DMS53 treated with DMSO at 0.1 percent for 48 hours (cell line): Measurements from ENCODE around the gene ABCA4.

ENCODE experiments used
- DNase-seq: peaks from one replicate; lab custom pipeline; 2025; ENCODE audit not compliant: unreplicated experiment; lab: John Stamatoyannopoulos, UW

Gene ABCA4

GRCh38 chr1:94084547-94084946 lies 36.4 kb downstream of the ABCA4 start:
- no peak for DNase-seq

DNA sequence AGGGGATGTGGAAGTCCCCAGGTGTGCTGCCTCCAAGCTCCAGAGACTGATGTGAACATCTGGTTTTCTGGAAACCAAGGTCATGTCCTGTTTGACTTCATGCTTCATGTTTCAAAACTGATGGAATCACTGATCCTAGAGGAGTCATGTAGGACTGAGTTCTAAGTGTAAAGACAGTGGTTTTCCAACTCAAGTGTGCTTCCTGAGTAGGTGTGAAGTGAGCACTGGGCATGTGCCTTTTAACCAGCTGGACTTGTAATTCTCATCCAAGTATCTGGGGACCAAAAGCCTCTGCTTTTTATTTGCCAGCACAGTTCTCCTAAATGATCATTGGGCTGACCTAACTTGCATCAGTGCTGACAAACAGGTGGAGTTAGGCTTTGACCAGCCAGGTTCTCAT lies 36.9 kb downstream of the ABCA4 start:
- no peak for DNase-seq

DNA sequence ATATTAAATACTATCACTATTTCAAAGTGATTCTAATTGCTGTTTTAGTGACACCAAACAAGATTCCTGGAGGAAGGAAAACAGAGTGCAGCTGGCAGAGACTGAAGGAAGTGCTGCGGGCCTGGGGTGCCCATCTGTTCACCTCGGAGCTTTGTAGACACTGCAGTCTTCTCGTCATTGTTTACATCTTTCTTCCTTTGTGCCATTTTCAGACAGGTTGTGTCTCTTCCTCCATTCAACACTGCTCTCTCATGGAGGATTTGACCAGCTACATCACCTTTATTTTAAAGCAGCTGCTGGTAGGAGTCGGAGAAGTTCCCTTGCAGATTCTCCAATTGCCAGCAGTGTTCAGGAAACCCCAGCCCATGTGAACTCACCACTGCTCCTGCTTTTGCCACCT lies 37.3 kb downstream of the ABCA4 start:
- peak; percentile 70 for DNase-seq

DNA sequence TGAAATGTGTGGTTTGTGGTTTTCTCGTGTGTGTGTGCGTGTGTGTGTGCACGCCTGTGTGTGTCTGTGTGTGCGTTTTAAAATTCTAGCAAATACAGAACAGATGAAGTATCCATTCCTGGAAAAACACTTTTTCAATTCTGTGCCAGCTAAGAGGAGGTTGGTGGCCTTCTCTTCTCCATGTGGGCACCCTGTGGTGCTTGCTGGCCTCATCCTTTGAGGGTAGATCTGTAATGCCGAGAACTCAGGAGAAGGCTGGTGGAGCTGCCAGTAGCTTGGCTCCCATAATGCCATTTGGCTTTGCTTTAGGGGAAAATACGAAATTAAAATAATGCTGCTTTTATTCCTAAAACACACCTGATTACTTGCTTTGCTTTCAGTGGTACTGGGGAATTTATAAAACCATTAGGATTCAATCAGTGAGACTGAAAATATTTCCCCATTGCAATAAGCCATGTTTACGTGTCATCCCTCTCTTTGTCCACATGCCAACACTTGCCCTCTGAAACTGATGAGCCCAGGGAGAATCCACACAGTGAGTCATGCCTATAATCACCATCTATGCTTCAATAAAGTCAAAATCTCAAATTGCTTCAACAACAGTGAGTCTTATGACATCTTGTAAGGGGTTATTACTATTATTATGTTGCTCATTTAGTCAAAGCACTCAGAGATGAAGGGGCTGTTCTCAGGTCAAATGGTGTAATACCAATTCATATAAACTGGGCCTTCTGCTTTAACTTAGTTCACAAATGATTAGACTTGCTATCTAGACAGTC lies 39.2 kb downstream of the ABCA4 start:
- DNase-seq, result peak; percentile 53

- no peak for DNase-seq
Measured at GRCh38 chr1:94079989-94080388, 41.0 kb downstream of the ABCA4 start.

- DNase-seq, result peak; percentile 98
Measured at GRCh38 chr1:94079080-94079940, 41.6 kb downstream of the ABCA4 start.

- no peak for DNase-seq
Measured at GRCh38 chr1:94072840-94073522, 48.0 kb downstream of the ABCA4 start.

DNA sequence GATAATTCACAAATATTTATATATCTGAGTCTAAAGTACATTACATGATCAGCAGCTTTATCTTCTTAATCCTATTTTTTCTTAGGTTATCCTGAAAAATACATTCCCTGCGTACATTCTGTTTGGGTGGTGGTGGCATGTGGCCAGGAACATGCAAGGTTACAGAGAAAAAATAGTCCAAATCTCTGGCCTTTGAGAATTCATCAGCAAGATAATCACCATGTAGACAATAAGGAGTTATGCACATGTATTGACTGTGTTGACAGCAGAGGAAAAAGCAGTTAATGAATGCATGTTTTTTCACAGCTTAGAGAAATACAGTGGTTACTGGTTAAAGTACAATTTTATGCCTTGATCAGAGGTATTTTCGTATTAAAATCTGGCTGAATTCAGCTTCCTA lies 49.0 kb downstream of the ABCA4 start:
- no peak for DNase-seq

DNA sequence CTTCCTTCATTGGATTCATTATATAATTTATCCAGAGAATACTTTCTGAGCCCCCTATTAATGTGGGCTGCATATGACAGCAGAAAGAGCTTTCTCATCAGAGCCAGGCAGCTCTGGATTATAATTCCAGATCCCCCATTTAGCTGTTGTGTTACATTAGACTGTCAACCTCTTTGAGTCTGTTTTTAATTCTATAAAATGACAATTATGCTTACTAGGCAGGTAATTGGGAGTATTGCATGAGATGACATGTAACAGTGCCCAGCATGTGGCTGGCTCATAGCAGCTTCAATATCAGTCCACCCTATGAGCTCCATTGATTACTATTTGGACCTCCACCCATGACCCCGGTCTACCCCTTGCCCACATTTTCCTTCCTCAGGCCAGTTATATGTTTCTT lies 49.6 kb downstream of the ABCA4 start:
- no peak for DNase-seq

GRCh38 chr1:94070865-94071264 lies 50.1 kb downstream of the ABCA4 start:
- no peak for DNase-seq

DNA sequence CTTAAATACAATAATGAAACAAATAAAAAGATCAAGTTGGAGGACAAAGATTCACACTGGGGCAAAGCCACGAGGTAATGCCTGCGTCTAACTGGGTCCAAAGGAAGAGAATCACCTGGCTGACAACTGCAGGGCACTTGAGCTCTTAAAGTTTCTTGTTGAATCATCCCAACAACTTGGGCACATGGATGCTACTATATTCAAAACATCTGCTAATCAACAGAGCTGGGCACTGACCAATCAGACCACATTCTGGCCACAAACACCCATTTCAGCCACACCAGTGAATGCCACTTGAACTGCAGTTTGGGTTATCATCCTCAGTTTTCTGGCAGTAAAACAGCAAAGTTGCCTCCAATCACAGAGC lies 51.0 kb downstream of the ABCA4 start:
- DNase-seq, result no peak

DNA sequence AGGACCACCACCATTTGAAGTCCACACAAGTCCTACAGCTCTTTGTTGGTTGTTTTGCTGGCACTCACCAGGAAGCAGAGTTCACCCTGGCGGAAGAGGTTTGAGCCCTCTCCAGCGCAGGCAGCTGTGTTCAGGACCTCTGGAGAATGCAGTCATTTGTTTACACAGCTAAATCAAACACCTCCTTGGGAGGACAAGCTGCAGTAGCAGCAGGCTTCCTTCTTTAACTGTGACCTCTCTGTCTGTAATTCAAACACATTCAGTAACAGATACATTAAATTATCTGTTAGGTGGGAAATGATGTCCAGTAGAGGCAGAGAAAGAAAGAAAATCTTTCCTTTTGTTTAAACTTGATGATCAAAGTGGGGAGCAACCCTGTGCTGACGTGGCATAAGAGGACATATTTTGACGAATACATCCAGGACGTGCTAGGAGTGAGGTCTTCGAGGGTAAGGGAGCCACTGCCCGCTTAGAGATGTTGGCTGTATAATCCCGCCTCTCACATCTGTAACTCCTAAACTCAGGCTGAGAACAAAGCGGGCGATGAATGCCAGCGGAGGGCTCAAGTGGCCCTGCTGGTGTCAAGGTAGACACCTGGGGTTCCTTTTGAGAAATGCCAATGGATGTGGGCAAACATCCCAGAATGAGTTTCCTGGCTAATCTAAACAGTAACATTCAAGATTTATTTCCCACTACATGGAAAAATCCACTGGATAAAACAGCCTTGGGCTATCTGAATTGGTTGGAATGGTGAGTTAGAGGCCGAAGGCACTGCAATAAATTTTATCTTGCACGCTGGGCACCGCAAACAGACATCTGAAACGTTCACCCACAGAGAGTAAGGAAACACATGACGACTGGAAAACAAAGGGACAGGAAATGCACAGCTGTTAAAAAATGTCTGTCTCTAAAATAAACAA lies 51.7 kb downstream of the ABCA4 start:
- DNase-seq, result peak; percentile 100

- peak; percentile 99 for DNase-seq
Measured at GRCh38 chr1:94068096-94068998, 52.6 kb downstream of the ABCA4 start.

GRCh38 chr1:94067196-94067595 lies 53.8 kb downstream of the ABCA4 start:
- DNase-seq, result no peak

- peak; percentile 55 for DNase-seq
Measured at GRCh38 chr1:94063379-94063778, 57.6 kb downstream of the ABCA4 start.

DNA sequence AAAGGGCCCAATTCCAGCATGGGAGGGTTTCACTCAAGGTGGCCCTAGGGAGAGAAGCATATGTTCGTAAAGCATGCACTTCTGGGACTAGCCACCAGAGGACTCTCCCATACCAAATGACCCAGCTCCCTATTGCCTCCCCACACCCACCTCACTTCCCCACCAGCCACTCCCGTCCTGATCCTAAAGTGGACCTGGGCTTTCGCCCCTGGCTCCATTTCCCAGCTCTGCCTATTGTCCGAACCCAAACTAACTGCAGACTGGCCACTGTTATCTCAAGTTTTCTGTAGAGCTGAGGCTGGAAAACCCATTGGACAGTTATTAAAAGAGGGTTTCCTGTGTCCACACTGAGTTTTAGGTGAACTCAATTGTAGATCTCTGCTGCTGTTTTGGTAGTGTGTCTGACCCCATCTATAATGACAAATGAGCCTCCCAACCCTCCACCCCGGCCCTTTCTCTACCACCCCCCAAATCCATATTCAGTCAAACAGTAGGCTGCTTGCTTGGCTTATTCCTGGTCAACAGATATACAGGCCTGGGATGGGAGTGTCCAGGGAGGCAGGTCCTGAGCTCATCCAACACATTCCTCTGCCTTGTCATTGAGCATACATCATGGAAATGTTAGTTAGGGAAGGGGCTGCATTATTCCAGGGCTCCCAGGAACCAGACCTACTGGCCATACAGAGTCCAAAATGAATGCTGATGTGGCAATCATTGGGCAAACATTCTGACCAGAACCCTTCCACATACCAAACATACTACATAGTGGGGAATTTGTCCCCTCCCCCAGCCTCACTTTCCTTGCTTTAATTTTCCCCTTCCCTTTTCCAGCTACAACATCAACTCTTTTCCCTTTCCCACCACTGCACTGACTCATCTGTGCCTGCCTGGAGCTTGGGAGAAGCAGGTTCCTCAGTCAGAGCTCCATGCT lies 59.2 kb downstream of the ABCA4 start:
- DNase-seq, result peak; percentile 78

GRCh38 chr1:94060720-94061119 lies 60.2 kb downstream of the ABCA4 start:
- no peak for DNase-seq

GRCh38 chr1:94058766-94059165 lies 62.2 kb downstream of the ABCA4 start:
- no peak for DNase-seq

GRCh38 chr1:94056996-94057395 lies 64.0 kb downstream of the ABCA4 start:
- peak; percentile 44 for DNase-seq
